B cell (primary cell): Measurements from ENCODE around the gene TAL1. TPM values are rescaled to one million over a fixed set of nuclear protein-coding genes. Genes with fewer than 3 reads are reported as not detected.

Experiments
- ATAC-seq: fragments of 200-7000 bp; cut with Tn5 transposase; one replicate; pipeline ENCODE4 v1.10.0; 2021; ENCODE audit warnings: low read depth, mild to moderate bottlenecking, moderate number of reproducible peaks, moderate library complexity
- CTCF ChIA-PET: fragments of 350-600 bp; sonication (Branson Sonifier 250); formaldehyde crosslinking; loops from one replicate; lab custom pipeline; 2021; ENCODE audit warnings: antibody characterized with exemption, inconsistent platforms; lab: Charles Lee
- POLR2A ChIA-PET: fragments of 350-600 bp; sonication (Branson Sonifier 250); formaldehyde crosslinking; loops from one replicate; lab custom pipeline; 2021; ENCODE audit warnings: antibody characterized with exemption; lab: Charles Lee
- DNase-seq: peaks from one replicate; pipeline ENCODE4 v3.0.0; 2013
- H2AFZ ChIP-seq: 2 replicates; pipeline ENCODE4 v1.6.1; 2012; ENCODE audit warnings: mild to moderate bottlenecking, low read depth, low read length; ENCODE audit not compliant: insufficient read depth, poor library complexity, severe bottlenecking
- H3K27ac ChIP-seq, 2 donors: 1 replicate in 1 of 2; 2 replicates in 1 of 2; pipeline ENCODE4 v1.5.1; 2012 to 2013; ENCODE audit warnings: low read length in 2 of 2, mild to moderate bottlenecking in 2 of 2, moderate library complexity in 1 of 2
- H3K27me3 ChIP-seq, 4 experiments: fragments of 200-600 bp in 1 of 4; sonication (generic) in 1 of 4; replicated peaks in 1 of 4; 1 replicate in 2 of 4; 2 replicates in 2 of 4; pipeline versions ENCODE4 v1.6.1 to v1.7.0; 2013 to 2016; ENCODE audit warnings: low read length in 3 of 4, mild to moderate bottlenecking in 2 of 4, mixed read lengths in 1 of 4, moderate library complexity in 1 of 4; ENCODE audit not compliant: insufficient read depth in 4 of 4, control insufficient read depth in 3 of 4; ENCODE audit errors: control extremely low read depth in 1 of 4
- H3K36me3 ChIP-seq, 2 experiments: replicated peaks in 1 of 2; 1 replicate in 1 of 2; 2 replicates in 1 of 2; pipeline versions ENCODE4 v1.6.1 to v1.7.1; 2013; ENCODE audit warnings: low read length in 1 of 2; ENCODE audit not compliant: insufficient read depth in 2 of 2, control insufficient read depth in 1 of 2; ENCODE audit errors: control extremely low read depth in 1 of 2, extremely low read depth in 1 of 2
- H3K4me1 ChIP-seq, 2 donors: fragments of 200-600 bp in 1 of 2; sonication (generic) in 1 of 2; 1 replicate in 1 of 2; 2 replicates in 1 of 2; pipeline versions ENCODE4 v1.5.1 to v1.6.1; 2013 to 2017; ENCODE audit warnings: low read length in 2 of 2; ENCODE audit not compliant: control insufficient read depth in 2 of 2, insufficient read depth in 2 of 2
- H3K4me2 ChIP-seq: replicated peaks from 2 replicates; pipeline ENCODE3; 2012; ENCODE audit warnings: mild to moderate bottlenecking, low read depth, low read length; ENCODE audit not compliant: poor library complexity, severe bottlenecking
- H3K4me3 ChIP-seq, 5 experiments: fragments of 200-600 bp in 1 of 5; sonication (generic) in 1 of 5; 1 replicate in 3 of 5; 2 replicates in 2 of 5; pipeline versions ENCODE4 v1.5.1 to v1.7.0; 2011 to 2016; ENCODE audit warnings: low read length in 4 of 5, mild to moderate bottlenecking in 4 of 5, low read depth in 2 of 5, control low read depth in 1 of 5, moderate library complexity in 1 of 5; ENCODE audit not compliant: insufficient read depth in 1 of 5; ENCODE audit errors: control extremely low read depth in 1 of 5, extremely low read depth in 1 of 5
- H3K79me2 ChIP-seq: fragments of 200-600 bp; sonication (generic); one replicate; pipeline ENCODE4 v1.6.0; 2016; ENCODE audit warnings: low read length; ENCODE audit not compliant: control insufficient read depth, insufficient read depth
- H3K9ac ChIP-seq: fragments of 200-600 bp; sonication (generic); 2 replicates; pipeline ENCODE4 v1.6.1; 2017; ENCODE audit warnings: mild to moderate bottlenecking, low read length, moderate library complexity
- H3K9me3 ChIP-seq, 3 donors: one replicate each; pipeline versions ENCODE4 v1.6.1 to v1.7.1; 2013; ENCODE audit warnings: low read length in 2 of 3; ENCODE audit not compliant: control insufficient read depth in 2 of 3, insufficient read depth in 1 of 3; ENCODE audit errors: control extremely low read depth in 1 of 3
- H4K20me1 ChIP-seq: 2 replicates; pipeline ENCODE4 v1.6.0; 2012; ENCODE audit warnings: mild to moderate bottlenecking, low read length; ENCODE audit not compliant: insufficient read depth, control insufficient read depth, poor library complexity, severe bottlenecking
- H3K27ac Mint-ChIP-seq: one replicate; pipeline ENCODE4 v1.8.0; 2021; ENCODE audit warnings: mixed read lengths
- H3K27me3 Mint-ChIP-seq: one replicate; pipeline ENCODE4 v1.8.0; 2021; ENCODE audit warnings: mixed read lengths
- H3K4me1 Mint-ChIP-seq: one replicate; pipeline ENCODE4 v1.8.0; 2021; ENCODE audit warnings: mixed read lengths
- H3K4me3 Mint-ChIP-seq: one replicate; pipeline ENCODE4 v1.8.0; 2021; ENCODE audit warnings: mixed read lengths
- H3K9me3 Mint-ChIP-seq: one replicate; pipeline ENCODE4 v1.8.0; 2022; ENCODE audit warnings: mixed read lengths; ENCODE audit not compliant: insufficient read depth
- CTCF ChIP-seq: fragments of 200-600 bp; IDR thresholded peaks from one replicate; pipeline ENCODE4 v1.8.0; 2022; ENCODE audit warnings: antibody characterized with exemption, mild to moderate bottlenecking
- EZH2 ChIP-seq: IDR thresholded peaks from 2 replicates; pipeline ENCODE4 v1.6.1; 2012; ENCODE audit warnings: borderline replicate concordance, low read depth, mild to moderate bottlenecking, moderate library complexity, low read length; ENCODE audit not compliant: insufficient read depth, poor library complexity, severe bottlenecking
- WGBS: methylation state at CpG from one replicate; pipeline ENCODE4 v1.1.5; 2013; ENCODE audit warnings: missing lambda C conversion rate; ENCODE audit not compliant: insufficient coverage; 5-methylcytosine and 5-hydroxymethylcytosine counted together
- intact Hi-C: fragments of 100-400 bp; cut with micrococcal nuclease; formaldehyde crosslinking; loops from one replicate; pipeline ENCODE4 v1.10.0; 2022
- polyA plus RNA-seq: library from polyadenylated mRNA; depleted of rRNA; stranded (reverse); fragments of >200 nt; gene quantifications from 2 replicates; pipeline ENCODE4 v1.2.3, GENCODE V29; 2012
- total RNA-seq, 2 donors: library from RNA; stranded (reverse); fragments of 120-200 nt in 1 of 2; gene quantifications; 1 replicate in 1 of 2; 2 replicates in 1 of 2; pipeline versions ENCODE4 v1.2.3 to v1.2.4, GENCODE V29; 2013 to 2022

TAL1 gene
- total and polyA plus RNA-seq, 2 donors (not counting 1 experiment from before 2014, with no cell fraction given): not detected

GRCh38 chr1:47179017-47179987, 52.7 kb downstream of the TAL1 start:
- peak overlapping the region; percentile 1 for H3K27ac Mint-ChIP-seq
- H3K4me3 ChIP-seq: peak overlapping the region in 3 of 5 experiments; percentile 18 to 45 (median 31)
- 15% methylated on average over 27 of the region's 30 CpGs for WGBS
- no peak for TF ChIP-seq EZH2
- TF ChIP-seq CTCF: peak; percentile 79
- peak overlapping the region; percentile 74 for H2AFZ ChIP-seq
- H3K9me3 ChIP-seq: peaks cover 0 to 7% (median 0%) of the 10 kb centered on the region in 3 donors
- peaks cover 10% of the 10 kb centered on the region for H3K4me1 Mint-ChIP-seq
- DNase-seq: peak; percentile 69
- peak overlapping the region; percentile 83 for H3K4me3 Mint-ChIP-seq
- intact Hi-C loops: no loop called here
- no peaks in the 10 kb centered on the region for H3K79me2 ChIP-seq
- POLR2A ChIA-PET: no interaction called here
- H4K20me1 ChIP-seq: no peaks in the 10 kb centered on the region
- H3K27me3 Mint-ChIP-seq: peaks cover 50% of the 10 kb centered on the region
- no peaks in the 10 kb centered on the region for H3K9me3 Mint-ChIP-seq
- H3K4me1 ChIP-seq: peaks cover 6 to 11% of the 10 kb centered on the region in 2 donors
- CTCF ChIA-PET: interaction anchor here (0.9 to 3.1 kb wide), 15 partner anchors 9 to 548 kb away, joined by 3 to 31 read pairs (median 5); partner anchors contain the start of genes PDZK1IP1 and STIL
- H3K4me2 ChIP-seq: peak overlapping the region; percentile 70
- H3K27me3 ChIP-seq: peaks cover 0 to 25% (median 7%) of the 10 kb centered on the region in 4 experiments
- no peaks in the 10 kb centered on the region for H3K36me3 ChIP-seq
- H3K9ac ChIP-seq: peak overlapping the region; percentile 42
- ATAC-seq: peak; percentile 69
- no peak overlapping the region for H3K27ac ChIP-seq
